Glutamatergic neuron (in vitro differentiated cells): Measurements from ENCODE around the gene PEAK1. TPM values are rescaled to one million over a fixed set of nuclear protein-coding genes. Genes with fewer than 3 reads are reported as not detected.
"Not testable (repeated sequence)": the region's sequence is repeated elsewhere in the genome, so short reads cannot be mapped to it uniquely, and the experiment has no call there.

Source experiments
- DNase-seq: peaks from one replicate; pipeline ENCODE4 v3.0.0; 2022
- H3K27ac Mint-ChIP-seq: one replicate; pipeline ENCODE4 v1.8.0; 2020; ENCODE audit warnings: mild to moderate bottlenecking, mixed read lengths, inconsistent platforms; ENCODE audit not compliant: unreplicated experiment
- H3K27me3 Mint-ChIP-seq: one replicate; pipeline ENCODE4 v1.8.0; 2020; ENCODE audit warnings: mild to moderate bottlenecking, moderate library complexity, mixed read lengths, inconsistent platforms; ENCODE audit not compliant: unreplicated experiment
- H3K36me3 Mint-ChIP-seq: one replicate; pipeline ENCODE4 v1.8.0; 2020; ENCODE audit warnings: mild to moderate bottlenecking, mixed read lengths, inconsistent platforms; ENCODE audit not compliant: unreplicated experiment
- H3K4me1 Mint-ChIP-seq: one replicate; pipeline ENCODE4 v1.8.0; 2020; ENCODE audit warnings: mild to moderate bottlenecking, low read depth, mixed read lengths, inconsistent platforms; ENCODE audit not compliant: unreplicated experiment
- H3K4me3 Mint-ChIP-seq: one replicate; pipeline ENCODE4 v1.8.0; 2020; ENCODE audit warnings: mild to moderate bottlenecking, mixed read lengths, inconsistent platforms; ENCODE audit not compliant: unreplicated experiment
- H3K9me3 Mint-ChIP-seq: one replicate; pipeline ENCODE4 v1.8.0; 2020; ENCODE audit warnings: mild to moderate bottlenecking, moderate library complexity, mixed read lengths, inconsistent platforms; ENCODE audit not compliant: unreplicated experiment
- total RNA-seq: library from RNA; stranded (reverse); fragmentation: NEBNext Ultra II Directional; extraction: Animal tissue kit (Norgen Biotek cat#: 25700); gene quantifications from one replicate; pipeline ENCODE4 v1.2.1, GENCODE V29; 2021; ENCODE audit not compliant: unreplicated experiment
- TF ChIP-seq, protein P1 (sequence below): fragments of 200-600 bp; sonication (generic); IDR thresholded peaks from one replicate; pipeline ENCODE4 v1.5.0; 2021; ENCODE audit not compliant: partially characterized antibody, unreplicated experiment

PEAK1 gene
- total RNA-seq, 1 donor from 2014 or later = 110 TPM

DNA sequence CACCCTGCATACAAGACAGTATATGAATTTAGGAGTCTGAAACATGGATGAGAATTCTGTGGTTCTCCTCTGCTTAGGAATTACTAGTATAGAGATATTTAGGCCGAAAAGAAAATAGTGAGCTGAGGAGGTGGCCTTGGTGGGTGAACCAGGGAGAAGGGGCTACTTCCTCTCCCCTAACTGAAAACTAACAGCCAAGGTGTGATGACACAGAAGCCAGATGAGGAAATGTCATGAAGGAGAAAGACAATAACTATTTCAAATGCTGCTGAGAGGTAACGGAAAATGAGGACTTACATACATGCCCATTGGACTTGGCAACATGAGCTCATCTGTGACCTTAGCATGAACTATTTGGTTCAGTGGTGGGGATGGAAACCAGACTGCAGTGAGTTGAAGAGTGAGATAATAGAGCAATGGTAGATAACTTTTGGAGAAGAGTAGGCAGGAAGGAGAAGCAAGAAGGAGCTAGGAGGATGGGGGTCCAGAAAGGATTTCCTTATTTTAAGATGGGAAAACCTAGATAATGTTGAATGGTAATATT, 234.6 kb downstream of the PEAK1 start:
- H3K4me1 Mint-ChIP-seq = peaks cover 3% of the 10 kb centered on the region
- no peak for DNase-seq
- H3K4me3 Mint-ChIP-seq = no peak overlapping the region
- TF ChIP-seq, protein P1, sequence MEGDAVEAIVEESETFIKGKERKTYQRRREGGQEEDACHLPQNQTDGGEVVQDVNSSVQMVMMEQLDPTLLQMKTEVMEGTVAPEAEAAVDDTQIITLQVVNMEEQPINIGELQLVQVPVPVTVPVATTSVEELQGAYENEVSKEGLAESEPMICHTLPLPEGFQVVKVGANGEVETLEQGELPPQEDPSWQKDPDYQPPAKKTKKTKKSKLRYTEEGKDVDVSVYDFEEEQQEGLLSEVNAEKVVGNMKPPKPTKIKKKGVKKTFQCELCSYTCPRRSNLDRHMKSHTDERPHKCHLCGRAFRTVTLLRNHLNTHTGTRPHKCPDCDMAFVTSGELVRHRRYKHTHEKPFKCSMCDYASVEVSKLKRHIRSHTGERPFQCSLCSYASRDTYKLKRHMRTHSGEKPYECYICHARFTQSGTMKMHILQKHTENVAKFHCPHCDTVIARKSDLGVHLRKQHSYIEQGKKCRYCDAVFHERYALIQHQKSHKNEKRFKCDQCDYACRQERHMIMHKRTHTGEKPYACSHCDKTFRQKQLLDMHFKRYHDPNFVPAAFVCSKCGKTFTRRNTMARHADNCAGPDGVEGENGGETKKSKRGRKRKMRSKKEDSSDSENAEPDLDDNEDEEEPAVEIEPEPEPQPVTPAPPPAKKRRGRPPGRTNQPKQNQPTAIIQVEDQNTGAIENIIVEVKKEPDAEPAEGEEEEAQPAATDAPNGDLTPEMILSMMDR = no peak
- no peaks in the 10 kb centered on the region for H3K9me3 Mint-ChIP-seq
- no peaks in the 10 kb centered on the region for H3K27me3 Mint-ChIP-seq
- H3K36me3 Mint-ChIP-seq = no peaks in the 10 kb centered on the region
- no peak overlapping the region for H3K27ac Mint-ChIP-seq

DNA sequence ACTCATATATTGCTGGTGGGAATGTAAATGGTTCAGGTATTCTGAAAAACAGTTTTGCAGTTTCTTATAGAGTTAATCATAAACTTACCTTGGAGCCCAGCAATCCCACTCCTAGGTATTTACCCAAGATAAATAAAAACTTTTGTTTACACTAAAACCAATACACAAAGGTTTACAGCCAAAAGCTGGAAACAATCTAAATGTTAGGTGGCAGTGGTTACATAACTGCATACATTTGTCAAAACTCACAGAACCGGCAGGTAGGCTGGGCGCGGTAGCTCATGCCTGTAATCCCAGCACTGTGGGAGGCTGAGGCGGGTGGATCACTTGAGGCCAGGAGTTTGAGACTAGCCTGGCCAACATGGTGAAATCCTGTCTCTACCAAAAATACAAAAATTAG, 235.6 kb downstream of the PEAK1 start:
- H3K27me3 Mint-ChIP-seq, H3K27ac Mint-ChIP-seq, DNase-seq, H3K36me3 Mint-ChIP-seq, H3K4me3 Mint-ChIP-seq, H3K9me3 Mint-ChIP-seq, H3K4me1 Mint-ChIP-seq: not testable (repeated sequence)

DNA sequence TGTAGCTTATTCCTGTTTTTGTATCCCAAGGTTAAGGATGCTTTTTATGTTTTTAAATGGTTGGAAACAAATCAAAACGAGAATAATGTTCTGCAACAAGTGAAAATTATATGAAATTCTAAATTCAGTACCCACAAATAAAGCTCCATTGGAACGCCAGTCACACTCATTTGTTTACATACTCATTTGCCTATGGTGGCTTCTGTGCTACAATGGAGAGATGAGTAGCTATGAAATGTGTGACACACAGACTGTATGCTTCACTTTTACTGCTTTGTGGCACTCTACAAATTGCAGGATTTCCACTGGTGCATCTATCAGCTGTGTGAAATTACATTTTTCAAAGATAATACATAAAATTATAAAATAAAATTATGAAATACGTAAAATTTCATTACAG, 236.8 kb downstream of the PEAK1 start:
- peaks cover 6% of the 10 kb centered on the region for H3K36me3 Mint-ChIP-seq

DNA sequence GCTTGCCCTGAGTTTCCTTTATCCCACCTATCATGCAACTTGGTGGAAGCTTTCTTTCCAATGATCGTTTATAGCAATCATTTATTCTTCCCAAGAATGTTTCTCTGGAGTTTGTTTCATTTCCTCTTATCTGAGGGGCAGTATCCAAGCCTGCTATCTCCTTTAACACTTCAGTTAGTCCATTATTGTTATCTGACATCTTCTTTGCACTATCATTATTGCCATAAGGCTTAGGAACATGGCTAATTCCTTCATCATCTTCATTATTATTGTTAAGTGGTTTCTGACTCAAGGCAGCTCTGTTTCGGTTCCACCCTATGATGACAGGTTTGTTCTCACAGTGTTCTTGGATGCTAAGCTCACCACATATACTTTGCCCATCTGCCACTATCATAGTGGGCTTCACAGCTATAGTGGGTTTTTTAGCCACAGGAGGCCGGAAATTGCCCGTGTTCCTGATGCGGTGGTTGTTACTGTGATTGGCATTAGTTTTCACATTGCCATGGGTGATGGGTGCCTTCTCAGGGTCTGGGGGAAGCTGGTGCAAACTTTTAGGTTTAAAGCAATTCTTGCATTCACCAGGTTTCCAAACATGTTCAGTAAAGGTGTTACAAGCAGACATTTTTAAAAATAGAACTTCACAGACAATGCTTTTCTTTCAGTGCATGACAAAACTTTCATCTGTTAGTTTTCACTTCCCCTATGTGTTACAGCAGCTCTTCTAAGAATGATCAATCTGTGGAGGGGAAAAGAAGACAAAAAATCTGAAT, 238.4 kb downstream of the PEAK1 start:
- TF ChIP-seq, protein P1 = no peak
- H3K4me1 Mint-ChIP-seq = no peaks in the 10 kb centered on the region
- H3K9me3 Mint-ChIP-seq = peaks cover 2% of the 10 kb centered on the region
- H3K27me3 Mint-ChIP-seq = no peaks in the 10 kb centered on the region
- no peak for DNase-seq
- H3K4me3 Mint-ChIP-seq = no peak overlapping the region
- no peak overlapping the region for H3K27ac Mint-ChIP-seq
- peaks cover 6% of the 10 kb centered on the region for H3K36me3 Mint-ChIP-seq

More for the DNA sequence above, 236.8 kb downstream of the PEAK1 start:
- Mint-ChIP-seq H3K27ac (no peak overlapping the region), H3K4me3 (no peak overlapping the region), H3K27me3 (no peaks in the 10 kb centered on the region), H3K4me1 (peaks cover 3% of the 10 kb centered on the region), H3K9me3 (peaks cover 2% of the 10 kb centered on the region)
- DNase-seq = no peak
- TF ChIP-seq, protein P1 = no peak

DNA sequence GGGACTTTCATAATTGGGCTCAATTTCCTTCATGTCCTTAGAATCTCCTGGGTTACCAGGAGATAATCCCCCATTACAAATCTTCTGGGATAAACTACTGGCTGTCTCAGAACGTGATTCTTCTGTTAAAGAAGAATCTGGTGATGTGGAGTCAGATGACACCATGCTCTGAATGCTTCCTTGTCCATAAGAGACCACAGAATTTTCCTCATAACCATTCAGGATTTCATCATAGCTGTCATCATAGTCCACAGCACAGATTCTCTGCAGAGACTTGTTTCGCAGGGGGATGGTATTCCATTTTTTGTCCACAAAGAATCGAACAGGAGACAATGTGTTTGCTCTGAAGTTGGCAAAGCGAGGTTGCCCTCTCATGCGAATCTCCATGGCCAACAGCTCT, 239.1 kb downstream of the PEAK1 start:
- H3K4me1 Mint-ChIP-seq = no peaks in the 10 kb centered on the region
- H3K27me3 Mint-ChIP-seq = no peaks in the 10 kb centered on the region
- no peak overlapping the region for H3K4me3 Mint-ChIP-seq
- H3K36me3 Mint-ChIP-seq = peaks cover 6% of the 10 kb centered on the region
- no peak for DNase-seq
- peaks cover 2% of the 10 kb centered on the region for H3K9me3 Mint-ChIP-seq
- no peak overlapping the region for H3K27ac Mint-ChIP-seq
- TF ChIP-seq, protein P1 = no peak
